Psoas muscle (tissue), 8 donors: ENCODE measurements around the gene MB21D2. TPM values are rescaled to one million over a fixed set of nuclear protein-coding genes. Genes with fewer than 3 reads are reported as not detected.
A peak's percentile ranks its signal among the peaks of the same experiment; 100 is the strongest.

Source experiments
- ATAC-seq, 4 donors: fragments of 200-7000 bp; cut with Tn5 transposase; one replicate each; pipeline ENCODE4 v1.9.1; 2020; ENCODE audit warnings: moderate library complexity in 3 of 4, mild to moderate bottlenecking in 2 of 4
- DNase-seq, 2 donors: peaks; one replicate each; pipeline ENCODE4 v3.0.0-alpha.2; 2020
- H3K27ac ChIP-seq: fragments of 200-600 bp; one replicate; pipeline ENCODE4 v1.8.0; 2022
- H3K27me3 ChIP-seq, 3 donors: fragments of 200-600 bp in 1 of 3; one replicate each; pipeline versions ENCODE4 v1.6.1 to v1.8.0; 2013 to 2022; ENCODE audit warnings: low read length in 2 of 3, mild to moderate bottlenecking in 2 of 3, moderate library complexity in 1 of 3; ENCODE audit not compliant: insufficient read depth in 3 of 3
- H3K36me3 ChIP-seq, 2 donors: fragments of 200-600 bp in 1 of 2; one replicate each; pipeline versions ENCODE4 v1.6.1 to v1.8.0; 2013 to 2022; ENCODE audit warnings: low read depth in 1 of 2, mild to moderate bottlenecking in 1 of 2, moderate library complexity in 1 of 2; ENCODE audit not compliant: insufficient read depth in 1 of 2
- H3K4me1 ChIP-seq: fragments of 200-600 bp; one replicate; pipeline ENCODE4 v1.8.0; 2022
- H3K4me3 ChIP-seq: fragments of 200-600 bp; one replicate; pipeline ENCODE4 v1.8.0; 2022; ENCODE audit warnings: mild to moderate bottlenecking
- H3K9me3 ChIP-seq: fragments of 200-600 bp; one replicate; pipeline ENCODE4 v1.8.0; 2022
- CTCF ChIP-seq: fragments of 200-600 bp; IDR thresholded peaks from one replicate; pipeline ENCODE4 v1.8.0; 2022; ENCODE audit warnings: antibody characterized with exemption
- WGBS, 3 donors: extraction: QIAGEN DNeasy Blood & Tissue Kit; methylation state at CpG; one replicate each; pipeline versions ENCODE4 v1.1.6 to v1.1.7; 2013; 5-methylcytosine and 5-hydroxymethylcytosine counted together
- intact Hi-C, 2 donors: fragments of 100-400 bp; cut with DNase I; formaldehyde crosslinking; loops; one replicate each; pipeline versions ENCODE4 v1.11.0 to v1.14.2; 2022
- polyA plus RNA-seq, 3 donors: library from polyadenylated mRNA; stranded (reverse); fragments of 200-250 nt; gene quantifications; one replicate each; pipeline ENCODE4 v1.2.3, GENCODE V29; 2013
- total RNA-seq, 4 donors: library from RNA; stranded (reverse); fragmentation: NEBNext Ultra II Directional in 2 of 4; extraction: Animal tissue kit (Norgen Biotek cat#: 25700) in 2 of 4; gene quantifications; one replicate each; pipeline versions ENCODE4 v1.2.1 to v1.2.4, GENCODE V29; 2021 to 2023
- donor health status: healthy with polysubstance abuse.
- donor health status: DM: no; HTN: no; CAD: no; lungs with moderate emphysema.
- donor health status: Bipolar disorder and iron deficiency.
- donor health status: healthy.
- donor health status: DM: yes; HTN: yes; CAD: no.
- donor health status: DM: no; HTN: no; CAD: no.
- donor health status: DM: no; HTN: no; CAD: no.
- donor health status: DM: yes; HTN: yes; CAD: no.

Gene MB21D2
- total and polyA plus RNA-seq, 7 donors = 0.61 to 2.6 (median 1.3) TPM

GRCh38 chr3:192831111-192831644 lies 86.5 kb downstream of the MB21D2 start:
- no peaks in the 10 kb centered on the region for H3K27me3 ChIP-seq
- no peaks in the 10 kb centered on the region for H3K9me3 ChIP-seq
- intact Hi-C loops = no loop called here
- H3K36me3 ChIP-seq = no peaks in the 10 kb centered on the region
- WGBS, 3 donors = 77 to 84% (median 80%) methylated on average over 6 of the region's 6 CpGs
- H3K4me3 ChIP-seq = no peak overlapping the region
- DNase-seq (no peak), ATAC-seq (no peak)
- TF ChIP-seq CTCF = no peak
- H3K4me1 ChIP-seq = peaks cover 26% of the 10 kb centered on the region
- H3K27ac ChIP-seq = no peak overlapping the region

GRCh38 chr3:192830291-192831110 lies 87.2 kb downstream of the MB21D2 start:
- Histone ChIP-seq H3K27me3 (no peaks in the 10 kb centered on the region), H3K4me3 (no peak overlapping the region), H3K36me3 (no peaks in the 10 kb centered on the region), H3K4me1 (peaks cover 22% of the 10 kb centered on the region), H3K27ac (no peak overlapping the region), H3K9me3 (no peaks in the 10 kb centered on the region)
- intact Hi-C loops = no loop called here
- no peak for DNase-seq
- 59 to 63% (median 62%) methylated on average over 7 of the region's 7 CpGs for WGBS, 3 donors
- no peak for ATAC-seq
- no peak for TF ChIP-seq CTCF

- no peaks in the 10 kb centered on the region for H3K36me3 ChIP-seq
- 97 to 98% (median 98%) methylated on average over 7 of the region's 7 CpGs for WGBS, 3 donors
- peaks cover 12% of the 10 kb centered on the region for H3K4me1 ChIP-seq
- H3K27ac ChIP-seq = no peak overlapping the region
- H3K27me3 ChIP-seq = no peaks in the 10 kb centered on the region
- H3K4me3 ChIP-seq = no peak overlapping the region
- no peak for ATAC-seq
- no peak for DNase-seq
- H3K9me3 ChIP-seq = no peaks in the 10 kb centered on the region
- no peak for TF ChIP-seq CTCF
- intact Hi-C loops = no loop called here
These were observed 89.6 kb downstream of the MB21D2 start for GRCh38 chr3:192827863-192828594.

- 27 to 37% (median 36%) methylated on average over 4 of the region's 4 CpGs for WGBS, 3 donors
- no peaks in the 10 kb centered on the region for H3K36me3 ChIP-seq
- DNase-seq = peak; percentile 49 to 81
- peak; percentile 93 to 99 (median 97) for ATAC-seq
- H3K27ac ChIP-seq = peak overlapping the region; percentile 48
- no peak for TF ChIP-seq CTCF
- H3K9me3 ChIP-seq = no peaks in the 10 kb centered on the region
- H3K4me3 ChIP-seq = no peak overlapping the region
- no peaks in the 10 kb centered on the region for H3K27me3 ChIP-seq
- H3K4me1 ChIP-seq = peaks cover 8% of the 10 kb centered on the region
- intact Hi-C loops = no loop called here
These were observed 90.4 kb downstream of the MB21D2 start for GRCh38 chr3:192827208-192827607.
